NT2/D1 (cell line): ENCODE results near the gene ERC2.

Experiments used
- SUZ12 ChIP-seq: IDR thresholded peaks from 2 replicates; pipeline ENCODE4 v1.6.1; 2011; ENCODE audit not compliant: insufficient read length, insufficient read depth; ENCODE audit errors: extremely low read depth
- ZNF274 ChIP-seq: IDR thresholded peaks from 2 replicates; pipeline ENCODE4 v1.6.1; 2011; ENCODE audit warnings: mild to moderate bottlenecking, low read depth, low read length

DNA sequence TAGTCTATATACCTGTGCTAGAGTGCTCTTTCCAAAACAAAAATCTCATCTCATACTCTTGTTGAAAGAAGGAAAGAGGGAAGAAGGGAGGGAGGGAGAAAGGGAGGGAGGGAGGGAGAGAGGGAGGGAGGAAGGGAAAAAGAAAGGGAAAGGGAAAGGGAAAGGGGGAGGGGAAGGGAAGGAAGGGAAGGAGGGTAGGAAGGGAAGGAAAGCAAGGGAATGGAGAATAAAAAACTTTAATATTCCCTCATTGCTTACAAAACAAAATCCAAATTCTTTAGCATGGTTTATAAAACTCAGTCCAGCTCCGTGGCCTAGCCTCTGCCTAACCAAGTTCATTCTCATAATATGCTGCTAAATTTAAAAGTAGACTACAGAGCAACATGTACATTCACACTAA lies 104.5 kb downstream of the ERC2 start:
- TF ChIP-seq SUZ12 = no peak
- no peak for TF ChIP-seq ZNF274
